IMR-90 (cell line): ENCODE data around the gene EPHX1. TPM values are rescaled to one million over a fixed set of nuclear protein-coding genes. Genes with fewer than 3 reads are reported as not detected.
A peak's percentile ranks its signal among the peaks of the same experiment; 100 is the strongest.

ENCODE experiments used
- ATAC-seq: fragments of 200-7000 bp; cut with Tn5 transposase; 2 replicates; pipeline ENCODE4 v1.9.1; 2020; ENCODE audit warnings: low read depth, mild to moderate bottlenecking, moderate library complexity
- BruUV-seq: library from RNA; stranded (reverse); fragments of 400-500 nt; replicated peaks from 2 replicates; lab custom pipeline; 2021; lab: Mats Ljungman, UMichigan
- CTCF ChIA-PET: fragments of 300-600 bp; formaldehyde crosslinking; extraction: SDS; loops from one replicate; lab custom pipeline; 2021; ENCODE audit warnings: antibody characterized with exemption; lab: Yijun Ruan, JAX
- POLR2A ChIA-PET: fragments of 300-600 bp; sonication (Branson Sonifier 250); formaldehyde crosslinking; loops from one replicate; lab custom pipeline; 2022; ENCODE audit warnings: antibody characterized with exemption; ENCODE audit not compliant: unreplicated experiment; lab: Charles Lee
- DNase-seq: peaks from one replicate; pipeline ENCODE4 v3.0.0; 2013
- H2AFZ ChIP-seq: replicated peaks from 2 replicates; pipeline ENCODE3; 2013; ENCODE audit warnings: low read length, mild to moderate bottlenecking; ENCODE audit not compliant: poor library complexity
- H2AK5ac ChIP-seq: 2 replicates; pipeline ENCODE4 v1.6.1; 2013; ENCODE audit warnings: low read depth, low read length, inconsistent platforms
- H2AK9ac ChIP-seq: replicated peaks from 2 replicates; pipeline ENCODE3; 2013; ENCODE audit warnings: mild to moderate bottlenecking, low read depth, low read length, moderate library complexity; ENCODE audit not compliant: poor library complexity
- H2BK120ac ChIP-seq: 2 replicates; pipeline ENCODE4 v1.6.1; 2013; ENCODE audit warnings: low read depth, low read length, inconsistent platforms
- H2BK15ac ChIP-seq: 3 replicates; pipeline ENCODE4 v1.6.1; 2013; ENCODE audit warnings: low read depth, low read length, inconsistent platforms
- H2BK20ac ChIP-seq: 2 replicates; pipeline ENCODE4 v1.6.1; 2013; ENCODE audit warnings: low read depth, mild to moderate bottlenecking, inconsistent platforms, low read length, moderate library complexity
- H2BK5ac ChIP-seq: 2 replicates; pipeline ENCODE4 v1.6.1; 2013; ENCODE audit warnings: mild to moderate bottlenecking, low read depth, low read length, inconsistent platforms; ENCODE audit not compliant: poor library complexity, severe bottlenecking
- H3K14ac ChIP-seq: replicated peaks from 2 replicates; pipeline ENCODE4 v1.6.1; 2013; ENCODE audit warnings: low read depth, low read length, inconsistent platforms
- H3K18ac ChIP-seq: 2 replicates; pipeline ENCODE4 v1.6.1; 2013; ENCODE audit warnings: low read depth, low read length, control low read depth
- H3K23ac ChIP-seq: 2 replicates; pipeline ENCODE4 v1.6.1; 2013; ENCODE audit warnings: low read depth, low read length, inconsistent platforms
- H3K27ac ChIP-seq: 2 replicates; pipeline ENCODE4 v1.5.1; 2013; ENCODE audit warnings: mild to moderate bottlenecking, control low read depth, low read length; ENCODE audit not compliant: insufficient read depth
- H3K27me3 ChIP-seq: 2 replicates; pipeline ENCODE4 v1.6.1; 2013; ENCODE audit warnings: low read length; ENCODE audit not compliant: control insufficient read depth, insufficient read depth
- H3K36me3 ChIP-seq: 2 replicates; pipeline ENCODE4 v1.6.1; 2013; ENCODE audit warnings: low read length, mixed read lengths; ENCODE audit not compliant: control insufficient read depth, insufficient read depth
- H3K4ac ChIP-seq: 2 replicates; pipeline ENCODE4 v1.6.1; 2013; ENCODE audit warnings: low read depth, low read length, inconsistent platforms
- H3K4me1 ChIP-seq: 2 replicates; pipeline ENCODE4 v1.6.1; 2013; ENCODE audit warnings: low read length, mixed read lengths; ENCODE audit not compliant: control insufficient read depth, insufficient read depth
- H3K4me2 ChIP-seq: 2 replicates; pipeline ENCODE4 v1.6.1; 2013; ENCODE audit warnings: low read depth, mild to moderate bottlenecking, control low read depth, low read length, moderate library complexity
- H3K4me3 ChIP-seq: 2 replicates; pipeline ENCODE4 v1.5.1; 2013; ENCODE audit warnings: low read depth, mild to moderate bottlenecking, control low read depth, low read length, moderate library complexity; ENCODE audit not compliant: insufficient read depth
- H3K56ac ChIP-seq: 2 replicates; pipeline ENCODE4 v1.6.1; 2013; ENCODE audit warnings: low read length, inconsistent platforms; ENCODE audit not compliant: insufficient read depth; ENCODE audit errors: extremely low read depth
- H3K79me1 ChIP-seq, 2 experiments: 2 replicates each; pipeline ENCODE4 v1.6.1; 2013; ENCODE audit warnings: low read length in 2 of 2, inconsistent platforms in 1 of 2, low read depth in 1 of 2
- H3K9ac ChIP-seq: 2 replicates; pipeline ENCODE4 v1.6.1; 2013; ENCODE audit warnings: low read depth, low read length, control low read depth
- H3K9me1 ChIP-seq: 2 replicates; pipeline ENCODE4 v1.6.1; 2013; ENCODE audit warnings: low read length, inconsistent platforms; ENCODE audit not compliant: insufficient read depth
- H3K9me3 ChIP-seq: 2 replicates; pipeline ENCODE4 v1.6.1; 2013; ENCODE audit warnings: low read length; ENCODE audit not compliant: control insufficient read depth, insufficient read depth
- H4K20me1 ChIP-seq: 2 replicates; pipeline ENCODE4 v1.6.1; 2013; ENCODE audit warnings: low read length, inconsistent platforms; ENCODE audit not compliant: insufficient read depth
- H4K5ac ChIP-seq: 2 replicates; pipeline ENCODE4 v1.6.1; 2013; ENCODE audit warnings: mild to moderate bottlenecking, low read depth, low read length, control low read depth
- H4K8ac ChIP-seq, 2 experiments: 2 replicates each; pipeline ENCODE4 v1.6.1; 2013; ENCODE audit warnings: low read depth in 2 of 2, low read length in 2 of 2, control low read depth in 1 of 2, inconsistent platforms in 1 of 2
- H4K91ac ChIP-seq: 2 replicates; pipeline ENCODE4 v1.6.1; 2013; ENCODE audit warnings: low read depth, low read length, inconsistent platforms; ENCODE audit not compliant: insufficient read depth
- BHLHE40 ChIP-seq: fragments of 150-350 bp; IDR thresholded peaks from 2 replicates; pipeline ENCODE4 v1.6.1; 2016; ENCODE audit warnings: mild to moderate bottlenecking, low read depth, low read length
- CEBPB ChIP-seq: IDR thresholded peaks from 2 replicates; pipeline ENCODE4 v1.6.1; 2012; ENCODE audit warnings: low read depth, low read length, improper control_type of control experiment
- CHD1 ChIP-seq: IDR thresholded peaks from 2 replicates; pipeline ENCODE4 v1.6.1; 2012; ENCODE audit warnings: low read depth, low read length, improper control_type of control experiment
- FOS ChIP-seq: fragments of 150-350 bp; IDR thresholded peaks from 2 replicates; pipeline ENCODE4 v1.6.1; 2016; ENCODE audit warnings: low read depth, low read length
- MAFK ChIP-seq: IDR thresholded peaks from 2 replicates; pipeline ENCODE4 v1.6.1; 2012; ENCODE audit warnings: low read depth, low read length, improper control_type of control experiment
- MAZ ChIP-seq: IDR thresholded peaks from 2 replicates; pipeline ENCODE4 v1.6.1; 2012; ENCODE audit warnings: low read depth, mild to moderate bottlenecking, low read length, improper control_type of control experiment, moderate library complexity, borderline replicate concordance
- NFE2L2 ChIP-seq: fragments of 150-350 bp; IDR thresholded peaks from 2 replicates; pipeline ENCODE4 v1.6.1; 2016; ENCODE audit warnings: low read depth, mild to moderate bottlenecking, low read length
- RAD21 ChIP-seq: IDR thresholded peaks from 2 replicates; pipeline ENCODE4 v1.6.1; 2012; ENCODE audit warnings: low read length, improper control_type of control experiment
- RCOR1 ChIP-seq: IDR thresholded peaks from 2 replicates; pipeline ENCODE4 v1.6.1; 2012; ENCODE audit warnings: mild to moderate bottlenecking, low read length, improper control_type of control experiment; ENCODE audit not compliant: insufficient replicate concordance
- RFX5 ChIP-seq: IDR thresholded peaks from 2 replicates; pipeline ENCODE4 v1.8.0; 2012; ENCODE audit warnings: low read depth, mild to moderate bottlenecking, low read length, moderate library complexity
- SMC3 ChIP-seq: fragments of 150-350 bp; IDR thresholded peaks from 2 replicates; pipeline ENCODE4 v1.6.1; 2016; ENCODE audit warnings: low read depth, mild to moderate bottlenecking, antibody characterized with exemption, low read length, moderate library complexity
- WGBS, 2 experiments: methylation state at CpG; one replicate each; pipeline versions ENCODE4 v1.1.5 to v1.1.7; 2013; ENCODE audit warnings: missing lambda C conversion rate in 2 of 2; ENCODE audit not compliant: insufficient read length in 1 of 2; ENCODE audit errors: extremely low coverage in 2 of 2; 5-methylcytosine and 5-hydroxymethylcytosine counted together
- dilution Hi-C: fragments of 300-500 bp; cut with HindIII; formaldehyde crosslinking; loops from one replicate; pipeline ENCODE4 v1.14.3; 2018; ENCODE audit warnings: low sequenced_read_pairs; ENCODE audit not compliant: unreplicated experiment
- in situ Hi-C: fragments of 300-500 bp; cut with MboI; formaldehyde crosslinking; loops from 3 replicates; pipeline ENCODE4 v1.14.3; 2019; ENCODE audit warnings: low sequenced_read_pairs, inconsistent platforms, mixed read lengths
- intact Hi-C: fragments of 100-400 bp; cut with micrococcal nuclease; formaldehyde crosslinking; loops from 2 replicates; pipeline ENCODE4 v1.10.0; 2022
- polyA plus RNA-seq, 3 experiments: library from polyadenylated mRNA; depleted of rRNA; stranded (reverse); fragments of >200 nt; gene quantifications; 2 replicates each; pipeline ENCODE4 v1.2.3, GENCODE V29; 2012; ENCODE audit warnings: low replicate concordance in 1 of 3
- total RNA-seq: library from RNA; depleted of rRNA; stranded (reverse); fragments of >200 nt; gene quantifications from 2 replicates; pipeline ENCODE4 v1.2.3, GENCODE V29; 2012
- TF ChIP-seq, protein P1 (sequence below): conservative IDR thresholded peaks from 2 replicates; pipeline ENCODE4 v1.5.1; 2012; ENCODE audit warnings: mild to moderate bottlenecking, low read depth, low read length, improper control_type of control experiment
- TF ChIP-seq, protein P2 (sequence below): fragments of 150-350 bp; IDR thresholded peaks from 2 replicates; pipeline ENCODE4 v1.6.1; 2016; ENCODE audit warnings: low read depth, mild to moderate bottlenecking, low read length, moderate library complexity, borderline replicate concordance

EPHX1 gene
- total and polyA plus RNA-seq, 2 of the 4 experiments (the other 2 are of a cell fraction), result 20.3 to 46.3 TPM

- no peak overlapping the region for H3K4me2 ChIP-seq
- H3K27me3 ChIP-seq, result no peaks in the 10 kb centered on the region
- H2BK5ac ChIP-seq, result peak overlapping the region; percentile 25
- peak overlapping the region; percentile 38; the same call in 1 of the 2 replicates for H3K14ac ChIP-seq
- no peak overlapping the region for H3K27ac ChIP-seq
- H4K5ac ChIP-seq, result peak overlapping the region; percentile 1; the same call in 1 of the 2 replicates
- H2AK9ac ChIP-seq, result no peak overlapping the region
- peak; percentile 36 for DNase-seq
- no peak overlapping the region for H2BK15ac ChIP-seq
- no peak overlapping the region for H3K56ac ChIP-seq
- no CpG with 5 or more reads among the region's 5 CpGs for WGBS, 2 experiments
- H3K4me1 ChIP-seq, result peaks cover 24% of the 10 kb centered on the region
- no peak for ATAC-seq
- H4K91ac ChIP-seq, result peak overlapping the region; percentile 66
- H2BK120ac ChIP-seq, result peak overlapping the region; percentile 83
- H4K20me1 ChIP-seq, result no peaks in the 10 kb centered on the region
- peak overlapping the region; percentile 29; the same call in 1 of the 2 replicates for H2AK5ac ChIP-seq
- H3K4ac ChIP-seq, result peak overlapping the region; percentile 55
- dilution Hi-C loops, result no loop called here
- ChIA-PET POLR2A (interaction anchor here (0.6 kb wide), 1 partner anchor 361 kb away, joined by 4 read pairs; no protein-coding TSS in a partner anchor), CTCF (interaction anchor here (0.8 to 2.6 kb wide), 2 partner anchors 9 to 10 kb away, joined by 3 to 9 read pairs; no protein-coding TSS in a partner anchor)
- H4K8ac ChIP-seq, result peak overlapping the region in 1 of 2 experiments; percentile 40; a peak in 1 of 4 replicates
- no peaks in the 10 kb centered on the region for H3K9me3 ChIP-seq
- in situ Hi-C loops, result no loop called here
- no peaks in the 10 kb centered on the region for H3K36me3 ChIP-seq
- no peak overlapping the region for H3K18ac ChIP-seq
- 0 out of 2 replicates have a peak overlapping the region, but pooled peaks have one; percentile 35 for H3K23ac ChIP-seq
- TF ChIP-seq, protein P1, sequence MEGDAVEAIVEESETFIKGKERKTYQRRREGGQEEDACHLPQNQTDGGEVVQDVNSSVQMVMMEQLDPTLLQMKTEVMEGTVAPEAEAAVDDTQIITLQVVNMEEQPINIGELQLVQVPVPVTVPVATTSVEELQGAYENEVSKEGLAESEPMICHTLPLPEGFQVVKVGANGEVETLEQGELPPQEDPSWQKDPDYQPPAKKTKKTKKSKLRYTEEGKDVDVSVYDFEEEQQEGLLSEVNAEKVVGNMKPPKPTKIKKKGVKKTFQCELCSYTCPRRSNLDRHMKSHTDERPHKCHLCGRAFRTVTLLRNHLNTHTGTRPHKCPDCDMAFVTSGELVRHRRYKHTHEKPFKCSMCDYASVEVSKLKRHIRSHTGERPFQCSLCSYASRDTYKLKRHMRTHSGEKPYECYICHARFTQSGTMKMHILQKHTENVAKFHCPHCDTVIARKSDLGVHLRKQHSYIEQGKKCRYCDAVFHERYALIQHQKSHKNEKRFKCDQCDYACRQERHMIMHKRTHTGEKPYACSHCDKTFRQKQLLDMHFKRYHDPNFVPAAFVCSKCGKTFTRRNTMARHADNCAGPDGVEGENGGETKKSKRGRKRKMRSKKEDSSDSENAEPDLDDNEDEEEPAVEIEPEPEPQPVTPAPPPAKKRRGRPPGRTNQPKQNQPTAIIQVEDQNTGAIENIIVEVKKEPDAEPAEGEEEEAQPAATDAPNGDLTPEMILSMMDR, result no peak
- TF ChIP-seq NFE2L2 (no peak), BHLHE40 (no peak), CEBPB (no peak), SMC3 (no peak), FOS (no peak), RAD21 (no peak), MAZ (no peak), CHD1 (no peak), MAFK (no peak), RCOR1 (no peak), RFX5 (no peak)
- TF ChIP-seq, protein P2, sequence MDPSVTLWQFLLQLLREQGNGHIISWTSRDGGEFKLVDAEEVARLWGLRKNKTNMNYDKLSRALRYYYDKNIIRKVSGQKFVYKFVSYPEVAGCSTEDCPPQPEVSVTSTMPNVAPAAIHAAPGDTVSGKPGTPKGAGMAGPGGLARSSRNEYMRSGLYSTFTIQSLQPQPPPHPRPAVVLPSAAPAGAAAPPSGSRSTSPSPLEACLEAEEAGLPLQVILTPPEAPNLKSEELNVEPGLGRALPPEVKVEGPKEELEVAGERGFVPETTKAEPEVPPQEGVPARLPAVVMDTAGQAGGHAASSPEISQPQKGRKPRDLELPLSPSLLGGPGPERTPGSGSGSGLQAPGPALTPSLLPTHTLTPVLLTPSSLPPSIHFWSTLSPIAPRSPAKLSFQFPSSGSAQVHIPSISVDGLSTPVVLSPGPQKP, result no peak
- no peaks in the 10 kb centered on the region for H3K79me1 ChIP-seq
- intact Hi-C loops, result no loop called here
- H2BK20ac ChIP-seq, result peak overlapping the region; percentile 53; the same call in 1 of the 2 replicates
- peaks cover 17% of the 10 kb centered on the region for H3K9me1 ChIP-seq
- H3K9ac ChIP-seq, result no peak overlapping the region
- BruUV-seq, result no TSS peak
- no peak overlapping the region for H2AFZ ChIP-seq
- H3K4me3 ChIP-seq, result no peak overlapping the region
Measured at GRCh38 chr1:225762002-225762441, 47.9 kb upstream of the EPHX1 start.
